Astrocyte (in vitro differentiated cells and primary cell): ENCODE data around the gene ZFPM1.

ENCODE experiments used
- EZH2 ChIP-seq: IDR thresholded peaks from 2 replicates; pipeline ENCODE4 v1.6.1; 2012; ENCODE audit warnings: mild to moderate bottlenecking, low read length, inconsistent platforms; ENCODE audit not compliant: insufficient read depth
- TF ChIP-seq, protein P1 (sequence below): IDR thresholded peaks from 2 replicates; pipeline ENCODE4 v1.5.1; 2011; ENCODE audit warnings: low read depth, mild to moderate bottlenecking, inconsistent platforms, low read length, moderate library complexity; ENCODE audit not compliant: insufficient read depth

DNA sequence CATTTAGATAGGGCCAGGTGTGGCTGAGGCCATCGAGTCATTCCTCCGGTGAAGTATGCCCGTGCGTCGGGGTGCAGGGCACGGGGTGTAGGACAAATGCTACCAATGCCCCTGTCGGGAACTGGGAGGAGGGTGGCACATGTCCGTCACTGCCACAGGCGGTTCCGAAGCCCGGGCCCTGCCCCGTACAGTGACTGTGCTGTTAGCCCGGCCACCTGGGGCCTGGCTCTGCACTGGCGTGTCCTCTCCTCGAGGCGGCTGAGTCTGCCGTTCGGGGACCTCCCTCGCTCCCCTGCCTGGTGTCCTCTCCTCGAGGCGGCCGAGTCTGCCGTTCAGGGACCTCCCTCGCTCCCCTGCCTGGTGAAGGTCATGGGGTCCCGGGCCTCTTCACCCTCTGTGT is 7.0 kb upstream of the ZFPM1 start:
- TF ChIP-seq, protein P1, sequence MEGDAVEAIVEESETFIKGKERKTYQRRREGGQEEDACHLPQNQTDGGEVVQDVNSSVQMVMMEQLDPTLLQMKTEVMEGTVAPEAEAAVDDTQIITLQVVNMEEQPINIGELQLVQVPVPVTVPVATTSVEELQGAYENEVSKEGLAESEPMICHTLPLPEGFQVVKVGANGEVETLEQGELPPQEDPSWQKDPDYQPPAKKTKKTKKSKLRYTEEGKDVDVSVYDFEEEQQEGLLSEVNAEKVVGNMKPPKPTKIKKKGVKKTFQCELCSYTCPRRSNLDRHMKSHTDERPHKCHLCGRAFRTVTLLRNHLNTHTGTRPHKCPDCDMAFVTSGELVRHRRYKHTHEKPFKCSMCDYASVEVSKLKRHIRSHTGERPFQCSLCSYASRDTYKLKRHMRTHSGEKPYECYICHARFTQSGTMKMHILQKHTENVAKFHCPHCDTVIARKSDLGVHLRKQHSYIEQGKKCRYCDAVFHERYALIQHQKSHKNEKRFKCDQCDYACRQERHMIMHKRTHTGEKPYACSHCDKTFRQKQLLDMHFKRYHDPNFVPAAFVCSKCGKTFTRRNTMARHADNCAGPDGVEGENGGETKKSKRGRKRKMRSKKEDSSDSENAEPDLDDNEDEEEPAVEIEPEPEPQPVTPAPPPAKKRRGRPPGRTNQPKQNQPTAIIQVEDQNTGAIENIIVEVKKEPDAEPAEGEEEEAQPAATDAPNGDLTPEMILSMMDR = no peak
- no peak for TF ChIP-seq EZH2
